Smooth muscle cell (in vitro differentiated cells): ENCODE measurements around the gene MRTFA. TPM values are rescaled to one million over a fixed set of nuclear protein-coding genes. Genes with fewer than 3 reads are reported as not detected.

Experiments used
- DNase-seq: peaks from one replicate; lab custom pipeline; 2025; ENCODE audit not compliant: unreplicated experiment; lab: John Stamatoyannopoulos, UW
- H2AFZ ChIP-seq: fragments of 200-600 bp; sonication (generic); 2 replicates; pipeline ENCODE4 v1.6.0; 2016; ENCODE audit warnings: antibody characterized with exemption, low read depth, mild to moderate bottlenecking
- H3F3A ChIP-seq: fragments of 200-600 bp; sonication (generic); 2 replicates; pipeline ENCODE4 v1.6.0; 2017; ENCODE audit warnings: antibody characterized with exemption, low read depth
- H3K27ac ChIP-seq: fragments of 200-600 bp; sonication (generic); 2 replicates; pipeline ENCODE4 v1.5.1; 2016; ENCODE audit warnings: low read depth, mild to moderate bottlenecking
- H3K27me3 ChIP-seq: fragments of 200-600 bp; sonication (generic); 2 replicates; pipeline ENCODE4 v1.6.1; 2016; ENCODE audit warnings: low read depth, mild to moderate bottlenecking
- H3K36me3 ChIP-seq: fragments of 200-600 bp; sonication (generic); 2 replicates; pipeline ENCODE4 v1.5.1; 2016; ENCODE audit warnings: low read depth
- H3K4me1 ChIP-seq: fragments of 200-600 bp; sonication (generic); 2 replicates; pipeline ENCODE4 v1.5.1; 2016; ENCODE audit warnings: low read depth
- H3K4me2 ChIP-seq: fragments of 200-600 bp; sonication (generic); 2 replicates; pipeline ENCODE4 v1.6.0; 2016; ENCODE audit warnings: mild to moderate bottlenecking
- H3K4me3 ChIP-seq: fragments of 200-600 bp; sonication (generic); 2 replicates; pipeline ENCODE4 v1.5.1; 2016; ENCODE audit warnings: mild to moderate bottlenecking
- H3K79me2 ChIP-seq: fragments of 200-600 bp; sonication (generic); 2 replicates; pipeline ENCODE4 v1.6.0; 2016; ENCODE audit warnings: low read depth, mild to moderate bottlenecking
- H3K9ac ChIP-seq: fragments of 200-600 bp; sonication (generic); 2 replicates; pipeline ENCODE4 v1.6.0; 2016; ENCODE audit warnings: low read depth
- H3K9me3 ChIP-seq: fragments of 200-600 bp; sonication (generic); replicated peaks from 2 replicates; pipeline ENCODE4 v1.5.1; 2016; ENCODE audit warnings: low read depth
- H4K20me1 ChIP-seq: fragments of 200-600 bp; sonication (generic); 2 replicates; pipeline ENCODE4 v1.6.0; 2016; ENCODE audit warnings: low read depth
- WGBS: methylation state at CpG from one replicate; pipeline ENCODE4 v1.1.7; 2016; ENCODE audit warnings: low lambda C conversion rate; 5-methylcytosine and 5-hydroxymethylcytosine counted together
- polyA plus RNA-seq: library from polyadenylated mRNA; unstranded; fragments of >200 nt; fragmentation: Nextera tagmentation; extraction: Ambion mirVana; gene quantifications from 2 replicates; pipeline ENCODE4 v1.2.1, GENCODE V29; 2016
- total RNA-seq: library from RNA; depleted of rRNA; stranded (reverse); fragments of >200 nt; gene quantifications from 2 replicates; pipeline ENCODE4 v1.2.3, GENCODE V29; 2014
- TF ChIP-seq, protein P1 (sequence below): fragments of 200-600 bp; sonication (generic); IDR thresholded peaks from 2 replicates; pipeline ENCODE4 v1.5.1; 2017; ENCODE audit warnings: borderline replicate concordance, mild to moderate bottlenecking, antibody characterized with exemption; ENCODE audit not compliant: insufficient read depth, poor library complexity, severe bottlenecking

The MRTFA gene
- total and polyA plus RNA-seq, 2 experiments from 2014 or later: 25.5 to 41.7 TPM

DNA sequence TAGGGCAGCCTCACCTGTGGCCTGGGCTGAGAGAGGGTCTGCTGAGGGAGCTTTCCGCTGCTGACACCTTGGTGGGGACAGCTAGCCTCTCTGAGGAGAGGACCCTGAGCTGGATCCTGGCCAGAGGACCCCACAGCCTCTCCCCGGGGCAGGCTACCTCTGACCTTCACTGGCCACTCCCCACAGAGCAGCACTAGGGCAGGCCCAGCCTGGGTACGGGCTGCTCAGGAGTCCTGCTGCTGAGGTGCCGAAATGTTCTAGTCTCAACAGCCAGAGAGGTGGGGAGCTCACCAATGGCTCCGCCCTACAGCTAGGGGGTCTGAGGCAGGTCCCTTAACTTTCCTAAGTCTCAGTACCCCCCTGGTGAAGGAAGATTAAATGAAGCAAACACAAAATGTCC is 218.6 kb downstream of the MRTFA start:
- Histone ChIP-seq H3K27ac (no peak overlapping the region), H3K27me3 (no peaks in the 10 kb centered on the region), H3K9me3 (no peaks in the 10 kb centered on the region), H3K9ac (no peak overlapping the region), H3F3A (peaks cover 5% of the 10 kb centered on the region), H3K36me3 (peaks cover 2% of the 10 kb centered on the region), H3K4me2 (no peak overlapping the region), H3K4me3 (no peak overlapping the region), H3K79me2 (no peaks in the 10 kb centered on the region), H2AFZ (no peak overlapping the region), H4K20me1 (peaks cover 71% of the 10 kb centered on the region), H3K4me1 (no peaks in the 10 kb centered on the region)
- TF ChIP-seq, protein P1, sequence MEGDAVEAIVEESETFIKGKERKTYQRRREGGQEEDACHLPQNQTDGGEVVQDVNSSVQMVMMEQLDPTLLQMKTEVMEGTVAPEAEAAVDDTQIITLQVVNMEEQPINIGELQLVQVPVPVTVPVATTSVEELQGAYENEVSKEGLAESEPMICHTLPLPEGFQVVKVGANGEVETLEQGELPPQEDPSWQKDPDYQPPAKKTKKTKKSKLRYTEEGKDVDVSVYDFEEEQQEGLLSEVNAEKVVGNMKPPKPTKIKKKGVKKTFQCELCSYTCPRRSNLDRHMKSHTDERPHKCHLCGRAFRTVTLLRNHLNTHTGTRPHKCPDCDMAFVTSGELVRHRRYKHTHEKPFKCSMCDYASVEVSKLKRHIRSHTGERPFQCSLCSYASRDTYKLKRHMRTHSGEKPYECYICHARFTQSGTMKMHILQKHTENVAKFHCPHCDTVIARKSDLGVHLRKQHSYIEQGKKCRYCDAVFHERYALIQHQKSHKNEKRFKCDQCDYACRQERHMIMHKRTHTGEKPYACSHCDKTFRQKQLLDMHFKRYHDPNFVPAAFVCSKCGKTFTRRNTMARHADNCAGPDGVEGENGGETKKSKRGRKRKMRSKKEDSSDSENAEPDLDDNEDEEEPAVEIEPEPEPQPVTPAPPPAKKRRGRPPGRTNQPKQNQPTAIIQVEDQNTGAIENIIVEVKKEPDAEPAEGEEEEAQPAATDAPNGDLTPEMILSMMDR: no peak
- no peak for DNase-seq
- 97% methylated on average over 5 of the region's 5 CpGs for WGBS

DNA sequence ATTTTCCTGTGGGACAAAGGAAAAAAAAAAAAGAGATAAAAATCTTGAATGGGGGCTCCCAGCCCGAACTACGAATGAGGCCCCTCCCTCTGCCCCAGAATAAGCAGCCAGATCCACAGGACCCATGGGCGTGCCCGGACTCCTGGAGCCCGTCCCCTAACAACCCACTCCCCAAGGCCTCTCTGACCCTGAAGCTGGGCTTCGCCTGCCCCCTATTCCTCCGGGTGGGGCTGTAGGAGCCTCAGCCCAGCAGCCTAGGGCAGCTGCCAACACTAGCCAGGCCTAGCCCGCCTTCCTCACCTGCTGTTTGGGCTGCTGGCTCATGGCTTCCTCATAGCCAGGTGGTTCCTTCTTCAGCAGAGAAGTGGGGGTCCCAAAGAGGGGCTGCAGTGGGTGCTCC is 219.5 kb downstream of the MRTFA start:
- Histone ChIP-seq H3K4me2 (no peak overlapping the region), H3K36me3 (peaks cover 2% of the 10 kb centered on the region), H3K27ac (no peak overlapping the region), H3K9me3 (no peaks in the 10 kb centered on the region), H3K9ac (no peak overlapping the region), H2AFZ (no peak overlapping the region), H4K20me1 (peaks cover 69% of the 10 kb centered on the region), H3K4me1 (no peaks in the 10 kb centered on the region), H3F3A (peaks cover 13% of the 10 kb centered on the region), H3K79me2 (no peaks in the 10 kb centered on the region), H3K27me3 (no peaks in the 10 kb centered on the region), H3K4me3 (no peak overlapping the region)
- TF ChIP-seq, protein P1: no peak
- no peak for DNase-seq
- 98% methylated on average over 8 of the region's 8 CpGs for WGBS

DNA sequence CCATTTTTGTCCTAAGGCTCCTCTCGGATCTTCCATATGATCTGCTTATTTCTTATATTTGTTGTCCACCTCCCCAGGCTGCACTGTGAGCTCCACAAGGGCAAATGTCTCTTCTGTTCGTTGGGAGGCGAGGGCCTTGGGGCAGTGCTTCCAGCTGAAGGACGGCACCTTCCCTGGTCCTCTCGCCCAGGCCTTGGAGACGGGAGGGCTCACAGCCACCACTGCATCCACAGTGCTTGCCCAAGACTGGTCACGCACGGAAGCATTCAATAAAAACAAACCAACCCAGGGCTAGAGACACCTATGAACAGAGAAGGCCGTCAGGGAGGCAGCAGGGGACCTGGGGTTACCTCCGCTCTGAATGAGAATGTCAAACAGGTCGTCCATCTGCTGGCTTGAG is 219.9 kb downstream of the MRTFA start:
- TF ChIP-seq, protein P1: no peak
- DNase-seq: no peak
- no peak overlapping the region for H3K9ac ChIP-seq
- H3K4me1 ChIP-seq: no peaks in the 10 kb centered on the region
- WGBS: 98% methylated on average over 11 of the region's 11 CpGs
- H2AFZ ChIP-seq: no peak overlapping the region
- H3K27ac ChIP-seq: no peak overlapping the region
- peaks cover 13% of the 10 kb centered on the region for H3F3A ChIP-seq
- H3K36me3 ChIP-seq: peaks cover 2% of the 10 kb centered on the region
- peaks cover 70% of the 10 kb centered on the region for H4K20me1 ChIP-seq
- H3K4me2 ChIP-seq: no peak overlapping the region
- no peaks in the 10 kb centered on the region for H3K27me3 ChIP-seq
- H3K9me3 ChIP-seq: no peaks in the 10 kb centered on the region
- H3K79me2 ChIP-seq: no peaks in the 10 kb centered on the region
- H3K4me3 ChIP-seq: no peak overlapping the region

DNA sequence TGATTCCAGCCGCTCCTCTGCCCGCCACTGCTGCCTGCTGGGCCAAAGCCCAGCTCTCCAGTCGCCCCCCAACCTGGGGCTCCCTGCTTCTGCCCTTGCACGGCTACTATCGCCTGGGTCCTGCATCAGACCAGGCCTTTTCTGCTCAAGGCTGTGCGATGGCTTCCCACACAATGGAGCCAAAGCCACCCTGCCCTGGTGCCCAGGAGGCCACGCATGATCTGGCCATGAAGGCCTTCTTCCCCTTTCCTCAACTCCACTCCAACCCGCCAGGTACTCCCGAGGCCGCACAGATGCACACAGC is 220.3 kb downstream of the MRTFA start:
- no peak overlapping the region for H3K4me2 ChIP-seq
- TF ChIP-seq, protein P1: no peak
- H3K27ac ChIP-seq: no peak overlapping the region
- 98% methylated on average over 10 of the region's 10 CpGs for WGBS
- no peak overlapping the region for H3K4me3 ChIP-seq
- H3K9ac ChIP-seq: no peak overlapping the region
- peaks cover 2% of the 10 kb centered on the region for H3K36me3 ChIP-seq
- H3K4me1 ChIP-seq: no peaks in the 10 kb centered on the region
- DNase-seq: no peak
- H3F3A ChIP-seq: peaks cover 13% of the 10 kb centered on the region
- peaks cover 70% of the 10 kb centered on the region for H4K20me1 ChIP-seq
- H3K27me3 ChIP-seq: no peaks in the 10 kb centered on the region
- H3K79me2 ChIP-seq: no peaks in the 10 kb centered on the region
- no peak overlapping the region for H2AFZ ChIP-seq
- no peaks in the 10 kb centered on the region for H3K9me3 ChIP-seq
